ENCODE measurements around the gene EFHC1.

Gene EFHC1

DNA sequence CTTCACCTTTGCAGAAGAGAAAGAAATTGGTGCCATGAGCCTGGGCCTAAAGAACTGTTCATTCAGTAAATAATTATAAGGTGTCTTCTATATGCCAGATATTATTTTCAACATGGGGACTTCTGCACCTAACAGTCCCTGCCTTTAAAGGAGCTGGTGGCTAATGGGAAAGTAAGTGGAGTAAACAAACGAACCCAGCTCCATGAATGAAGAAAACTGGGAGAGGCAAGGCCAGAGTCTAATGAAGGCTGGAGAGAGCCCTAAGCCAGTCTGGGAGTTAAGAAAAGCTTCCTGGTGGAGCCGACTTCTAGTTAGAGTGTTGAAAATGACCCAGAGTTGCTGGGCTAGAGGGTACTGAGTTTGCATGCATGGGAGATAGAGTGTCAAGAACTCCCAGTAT, 24.2 kb upstream of the EFHC1 start:
- TF ChIP-seq CTCF (IDR thresholded peaks at IDR 0.05; ENCODE audit: low read depth, low read length), result no peak
- H3K4me3 ChIP-seq (ENCODE audit: low read depth, low read length), result no peak overlapping the region
- in situ Hi-C loops (cut with HindIII; ENCODE audit: low sequenced_read_pairs), result no loop called here
- no peak for DNase-seq (ENCODE audit: low read depth, low spot score)

DNA sequence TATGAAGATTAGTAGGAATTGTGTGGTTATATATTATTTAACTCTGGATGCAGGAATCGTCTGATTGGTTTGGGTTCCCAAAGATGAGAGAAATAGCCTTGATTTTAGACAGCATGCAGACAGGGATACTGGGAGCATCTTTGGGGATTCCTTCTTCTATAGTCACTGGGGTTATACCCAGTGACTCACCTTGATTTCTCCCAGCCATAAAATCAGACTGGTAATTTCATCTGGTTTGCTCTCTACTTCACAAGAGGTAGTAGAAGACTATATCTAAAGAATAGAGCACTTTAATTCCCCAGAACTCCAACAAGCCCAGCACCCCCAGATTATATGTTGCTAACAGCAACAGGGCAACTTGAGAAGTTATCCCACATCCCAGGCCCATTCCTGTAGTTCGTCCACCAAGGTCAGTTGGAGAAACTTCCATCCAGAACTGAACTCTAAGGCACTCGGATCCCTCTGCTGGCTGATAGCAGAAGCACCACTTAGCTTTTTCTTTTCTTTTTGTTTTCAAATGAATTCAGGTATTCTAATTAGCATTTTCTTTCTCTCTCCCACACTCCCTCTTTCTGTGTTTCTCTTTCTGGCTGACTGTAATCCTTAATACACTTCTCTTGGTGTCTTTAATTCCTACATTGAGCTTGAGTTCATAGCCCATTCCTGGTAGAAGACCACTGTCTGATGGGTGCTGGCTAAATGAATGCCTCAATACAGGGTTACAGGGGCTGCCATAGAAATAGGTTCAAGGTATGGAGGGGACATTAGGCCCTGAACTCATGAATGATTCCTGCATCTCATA, 20.4 kb upstream of the EFHC1 start:
- peak; percentile 66 for DNase-seq (ENCODE audit: low read depth, low spot score)
- peak; percentile 89 for TF ChIP-seq CTCF (IDR thresholded peaks at IDR 0.05; ENCODE audit: low read depth, low read length)
- no peak overlapping the region for H3K4me3 ChIP-seq (ENCODE audit: low read depth, low read length)
- in situ Hi-C loops (cut with HindIII; ENCODE audit: low sequenced_read_pairs), result no loop called here

DNA sequence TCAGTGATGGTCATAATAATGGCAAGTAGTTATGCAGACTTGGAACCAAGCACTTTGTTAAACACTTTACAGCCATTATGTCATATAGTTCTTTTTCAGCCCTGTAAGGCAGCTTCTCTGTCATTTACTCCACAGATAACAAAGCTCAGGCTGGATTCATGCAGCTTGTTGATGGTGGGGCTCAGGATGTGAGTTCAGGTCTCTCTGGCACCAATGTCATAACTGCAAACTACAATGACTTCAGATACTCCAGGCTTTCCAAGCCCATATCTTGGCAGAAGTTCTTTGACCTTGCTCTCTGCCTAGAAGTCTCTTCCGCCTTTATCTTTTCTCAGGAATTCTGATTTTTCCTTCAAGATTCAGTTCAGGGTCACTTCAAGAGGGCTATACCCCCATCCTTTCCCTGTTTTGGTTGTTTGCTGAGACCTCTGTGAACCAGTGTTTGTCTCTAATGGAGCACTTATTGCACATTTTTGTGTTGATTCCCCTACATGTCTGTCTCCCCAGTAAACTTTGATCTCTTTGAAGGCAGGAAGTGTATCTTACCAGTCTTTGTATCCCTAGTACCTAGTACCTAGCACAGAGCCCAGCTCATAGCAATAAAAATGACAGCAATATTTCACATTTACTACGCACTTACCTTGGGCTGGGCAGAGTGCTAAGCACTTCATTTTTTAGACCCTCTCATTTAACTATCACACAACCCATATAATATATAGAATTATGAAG, 19.7 kb upstream of the EFHC1 start:
- no peak for DNase-seq (ENCODE audit: low read depth, low spot score)
- no peak for TF ChIP-seq CTCF (IDR thresholded peaks at IDR 0.05; ENCODE audit: low read depth, low read length)
- in situ Hi-C loops (cut with HindIII; ENCODE audit: low sequenced_read_pairs), result no loop called here
- no peak overlapping the region for H3K4me3 ChIP-seq (ENCODE audit: low read depth, low read length)

GRCh38 chr6:52403086-52403485, 17.1 kb upstream of the EFHC1 start:
- in situ Hi-C loops (cut with HindIII; ENCODE audit: low sequenced_read_pairs), result no loop called here
- no peak for TF ChIP-seq CTCF (IDR thresholded peaks at IDR 0.05; ENCODE audit: low read depth, low read length)
- no peak overlapping the region for H3K4me3 ChIP-seq (ENCODE audit: low read depth, low read length)
- no peak for DNase-seq (ENCODE audit: low read depth, low spot score)

DNA sequence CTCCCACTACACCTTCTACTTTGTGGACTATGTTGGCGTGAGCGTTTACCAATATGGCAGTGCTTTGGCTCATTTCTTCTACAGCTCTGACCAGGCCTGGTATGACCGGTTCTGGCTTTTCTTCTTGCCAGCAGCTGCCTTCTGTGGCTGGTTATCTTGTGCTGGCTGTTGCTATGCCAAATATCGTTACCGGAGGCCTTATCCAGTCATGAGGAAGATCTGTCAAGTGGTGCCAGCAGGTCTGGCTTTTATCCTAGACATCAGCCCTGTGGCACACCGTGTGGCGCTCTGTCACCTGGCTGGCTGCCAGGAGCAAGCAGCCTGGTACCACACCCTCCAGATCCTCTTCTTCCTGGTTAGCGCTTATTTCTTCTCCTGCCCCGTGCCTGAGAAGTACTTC, 16.5 kb upstream of the EFHC1 start:
- H3K4me3 ChIP-seq (ENCODE audit: low read depth, low read length), result no peak overlapping the region
- DNase-seq (ENCODE audit: low read depth, low spot score), result no peak
- TF ChIP-seq CTCF (IDR thresholded peaks at IDR 0.05; ENCODE audit: low read depth, low read length), result no peak
- in situ Hi-C loops (cut with HindIII; ENCODE audit: low sequenced_read_pairs), result no loop called here

- no peak overlapping the region for H3K4me3 ChIP-seq (ENCODE audit: low read depth, low read length)
- DNase-seq (ENCODE audit: low read depth, low spot score), result no peak
- in situ Hi-C loops (cut with HindIII; ENCODE audit: low sequenced_read_pairs), result no loop called here
- TF ChIP-seq CTCF (IDR thresholded peaks at IDR 0.05; ENCODE audit: low read depth, low read length), result no peak
Observed at GRCh38 chr6:52405243-52405642, 14.9 kb upstream of the EFHC1 start.

Measured in astrocyte of the spinal cord (primary cell).